HG03432 (cell line): ENCODE results near the gene TPT1.
A peak's percentile ranks its signal among the peaks of the same experiment; 100 is the strongest.
"Not testable (repeated sequence)": the region's sequence is repeated elsewhere in the genome, so short reads cannot be mapped to it uniquely, and the experiment has no call there.

Source experiments
- ATAC-seq: cut with Tn5 transposase; IDR thresholded peaks from one replicate; pipeline ENCODE4 v1.9.1; 2021; ENCODE audit warnings: mild to moderate bottlenecking, moderate library complexity; ENCODE audit not compliant: unreplicated experiment

The TPT1 gene

DNA sequence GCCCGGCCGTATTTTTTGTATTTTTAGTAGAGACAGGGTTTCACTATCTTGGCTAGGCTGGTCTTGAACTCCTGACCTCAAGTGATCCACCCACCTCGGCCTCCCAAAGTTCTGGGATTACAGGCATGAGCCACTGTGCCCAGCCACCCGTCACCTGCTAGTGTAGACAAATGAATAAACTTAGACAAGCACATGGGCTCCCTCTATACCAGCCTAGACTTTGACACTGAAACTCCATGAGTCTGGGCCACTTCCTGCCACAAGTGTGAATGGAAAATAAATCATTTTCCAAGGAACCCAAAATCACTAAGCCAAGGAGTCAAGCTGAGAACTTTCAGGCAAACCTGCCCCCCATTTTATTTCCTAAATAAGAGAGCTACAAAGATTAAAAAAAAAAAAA, 27.0 kb upstream of the TPT1 start:
- ATAC-seq: no peak

DNA sequence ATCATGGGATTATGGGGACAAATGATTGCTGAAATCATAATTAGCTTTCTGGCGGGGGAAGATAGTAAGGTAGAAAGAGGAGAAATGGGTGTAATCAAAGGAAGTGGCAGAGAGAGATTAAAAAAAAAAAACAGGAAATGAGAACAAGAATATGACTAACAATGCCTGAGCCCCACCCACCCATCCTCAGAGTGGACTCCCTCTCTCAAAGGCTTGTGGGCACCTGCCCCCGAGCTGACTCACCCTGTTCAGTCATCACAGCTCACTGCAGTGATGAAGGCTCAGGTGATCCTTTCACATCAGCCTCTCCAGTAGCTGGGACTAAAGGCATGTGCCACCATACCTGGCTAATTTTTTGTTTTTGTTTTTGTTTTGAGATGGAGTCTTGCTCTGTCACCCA, 26.4 kb upstream of the TPT1 start:
- ATAC-seq: peak; percentile 97

DNA sequence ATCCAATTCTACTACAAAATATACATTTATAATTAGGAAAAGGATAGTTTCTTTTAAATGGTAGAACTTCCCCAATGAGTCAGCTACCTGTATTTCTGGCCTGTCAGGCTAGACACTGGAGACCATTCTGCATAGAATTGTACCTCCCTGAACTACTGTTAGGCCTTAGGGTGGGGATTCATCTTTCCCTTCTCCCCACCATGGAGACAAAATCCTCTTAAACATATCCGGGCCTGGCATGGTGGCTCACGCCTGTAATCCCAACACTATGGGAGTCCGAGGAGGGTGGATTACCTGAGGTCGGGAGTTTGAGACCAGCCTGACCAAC, 24.5 kb upstream of the TPT1 start:
- no peak for ATAC-seq

DNA sequence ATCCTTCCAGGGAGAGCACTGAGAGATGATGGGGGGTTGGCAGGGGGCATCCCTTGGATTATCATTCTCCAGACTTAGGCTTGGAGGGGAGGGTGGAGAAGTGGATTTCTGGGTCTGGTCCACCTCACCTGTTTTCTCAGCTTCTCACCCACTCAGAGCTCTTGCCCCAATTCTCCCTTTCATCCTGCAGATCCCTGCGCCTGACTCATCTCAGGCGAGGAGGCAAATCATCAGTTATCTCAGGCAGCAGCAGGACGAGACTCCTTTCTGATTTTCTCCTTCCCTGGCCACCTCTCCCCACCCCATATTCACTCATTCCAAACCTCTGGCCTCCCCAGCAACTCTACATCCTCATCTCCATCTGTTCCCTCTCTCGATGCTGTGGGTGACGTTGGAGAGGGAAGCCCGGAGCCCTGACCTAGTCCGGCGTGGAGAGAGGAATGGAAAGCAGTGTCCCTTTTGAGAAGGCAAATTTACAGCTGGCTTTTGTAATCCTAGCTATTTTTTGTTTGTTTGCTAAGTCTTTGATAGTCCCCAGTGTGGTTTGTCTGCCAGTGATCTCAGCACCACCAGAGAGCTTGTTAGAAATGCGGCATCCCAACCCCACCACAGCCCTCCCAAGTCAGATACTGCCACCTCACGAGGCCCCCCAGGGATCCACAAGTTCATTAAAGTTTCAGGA, 24.0 kb upstream of the TPT1 start:
- ATAC-seq: no peak

DNA sequence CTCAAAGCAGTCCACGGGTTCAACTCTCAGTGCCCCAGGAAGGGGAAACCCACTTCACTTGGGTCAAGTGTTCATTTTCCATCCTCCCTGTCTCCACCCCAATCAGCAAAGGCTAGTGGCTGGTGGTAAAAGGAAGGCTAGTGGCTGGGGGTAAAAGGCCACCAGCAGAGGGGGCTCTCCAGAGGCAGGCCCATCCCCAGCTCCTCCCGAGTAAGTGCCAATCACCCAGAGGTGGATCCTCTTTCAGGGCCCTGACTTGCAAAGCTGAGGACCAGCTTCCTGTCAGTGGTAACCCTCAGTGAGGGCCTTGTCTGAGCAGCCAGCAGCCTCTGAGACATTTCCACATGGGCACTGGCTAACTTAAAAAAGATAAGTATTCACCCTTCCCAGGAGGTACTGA, 22.0 kb upstream of the TPT1 start:
- no peak for ATAC-seq

DNA sequence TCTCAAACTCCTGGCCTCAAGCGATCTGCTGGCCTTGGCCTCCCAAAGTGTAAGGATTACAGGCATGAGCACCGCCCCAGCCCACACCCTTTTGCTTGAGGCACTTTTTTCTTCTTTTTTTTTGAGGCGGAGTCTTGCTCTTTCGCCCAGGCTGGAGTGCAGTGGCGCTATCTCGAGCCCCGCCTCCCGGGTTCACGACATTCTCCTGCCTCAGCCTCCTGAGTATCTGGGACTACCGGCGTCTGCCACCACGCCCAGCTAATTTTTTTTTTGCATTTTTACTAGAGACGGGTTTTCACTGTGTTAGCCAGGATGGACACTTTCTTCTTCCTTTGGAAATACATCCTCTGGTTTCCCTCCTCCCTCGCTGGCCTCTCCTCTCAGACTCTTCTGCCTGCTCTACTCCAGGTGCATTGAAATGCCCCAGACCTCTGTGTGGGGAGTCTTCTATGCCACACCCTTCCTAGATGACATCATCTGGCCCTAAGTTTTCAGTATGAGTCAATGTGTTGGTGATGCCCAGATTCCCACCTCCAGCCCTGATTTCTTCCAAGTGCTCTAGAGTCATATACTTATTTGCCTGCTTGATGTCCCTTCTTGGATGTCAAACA, 20.7 kb upstream of the TPT1 start:
- ATAC-seq: no peak

DNA sequence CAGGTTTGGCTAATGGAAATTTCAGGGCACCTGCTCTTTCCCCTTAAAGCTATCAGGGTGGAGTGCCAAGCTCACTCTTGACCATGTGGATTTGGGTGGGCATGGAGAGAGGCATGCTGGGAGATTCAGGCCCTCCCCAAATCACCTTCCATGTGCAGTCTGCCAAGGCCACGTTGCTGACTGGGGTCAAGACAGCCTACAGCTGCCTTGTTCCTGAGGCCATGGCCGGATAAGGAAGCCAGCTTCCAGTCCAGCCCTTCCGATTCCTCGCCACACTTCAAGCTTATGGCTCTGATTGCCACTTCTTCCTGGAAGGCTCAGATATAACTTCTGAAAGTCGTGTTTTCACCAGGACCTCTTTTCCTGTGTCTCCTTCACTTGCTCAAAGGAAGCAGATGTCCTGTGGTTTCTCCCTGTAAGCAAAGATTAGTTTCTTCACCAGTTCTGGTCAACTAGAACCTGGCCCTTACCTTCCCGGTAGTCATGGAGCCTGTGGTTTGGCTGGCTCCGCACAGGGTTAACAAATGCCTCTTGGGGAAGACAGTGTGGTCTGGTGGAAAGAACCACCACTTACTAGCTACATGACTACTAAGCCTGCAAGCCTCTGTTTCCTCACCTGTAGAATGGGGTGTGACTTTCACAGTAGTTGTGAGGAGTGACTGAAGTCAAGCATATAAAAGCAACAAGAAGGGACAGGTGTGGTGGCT, 16.1 kb upstream of the TPT1 start:
- ATAC-seq: no peak

DNA sequence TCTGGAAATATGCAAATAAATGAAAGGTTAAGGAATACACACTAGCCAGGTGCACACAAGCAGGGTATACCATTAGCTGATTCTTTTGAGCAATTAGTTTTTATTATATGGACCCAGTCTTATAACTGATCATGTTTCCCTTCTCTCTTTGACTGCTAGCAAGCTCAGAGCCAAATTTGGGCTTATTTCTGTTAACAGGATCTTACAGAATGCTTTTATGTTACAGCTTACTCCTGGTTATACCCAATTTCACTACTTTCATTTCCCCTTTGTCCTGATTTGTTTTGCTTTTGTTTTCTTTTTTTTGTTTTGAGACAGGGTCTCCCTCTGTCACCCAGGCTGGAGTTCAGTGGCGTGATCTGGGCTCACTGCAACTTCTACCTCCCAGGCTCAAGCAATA, 12.9 kb upstream of the TPT1 start:
- ATAC-seq: no peak

DNA sequence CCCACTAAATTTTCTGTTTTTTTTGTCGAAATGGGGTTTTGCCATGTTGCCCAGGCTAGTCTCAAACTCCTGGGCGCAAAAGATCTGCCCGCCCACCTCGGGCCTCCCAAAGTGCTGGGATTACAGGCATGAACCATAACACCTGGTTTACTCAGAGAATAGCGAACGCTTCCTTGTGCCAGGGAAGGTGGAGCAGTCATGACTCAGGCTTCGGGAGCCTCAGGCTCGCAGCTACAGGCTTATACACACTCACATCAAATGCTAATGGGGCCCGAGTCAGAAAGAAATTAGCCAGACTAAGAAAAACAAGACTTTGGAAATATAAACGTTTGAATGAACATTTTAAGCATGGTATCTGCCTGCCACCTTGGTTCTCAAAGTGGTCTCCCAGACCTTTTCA, 11.0 kb upstream of the TPT1 start:
- no peak for ATAC-seq

DNA sequence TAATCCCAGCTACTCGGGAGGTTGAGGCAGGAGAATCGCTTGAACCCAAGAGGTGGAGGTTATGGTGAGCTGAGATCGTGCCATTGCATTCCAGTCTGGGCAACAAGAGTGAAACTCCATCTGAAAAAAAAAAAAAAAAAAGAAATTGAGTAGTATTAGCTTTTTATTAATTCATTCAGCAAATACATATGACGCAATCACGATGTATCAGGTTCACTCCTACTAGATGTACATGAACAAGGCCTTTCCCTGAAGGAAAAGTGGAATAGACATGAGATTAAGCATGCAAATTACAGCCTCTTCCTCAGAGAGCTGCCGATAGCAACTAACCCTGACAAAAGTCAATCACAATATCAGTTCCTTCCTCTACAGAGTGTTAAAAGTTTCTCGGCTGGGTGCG, 9.2 kb upstream of the TPT1 start:
- ATAC-seq: no peak

DNA sequence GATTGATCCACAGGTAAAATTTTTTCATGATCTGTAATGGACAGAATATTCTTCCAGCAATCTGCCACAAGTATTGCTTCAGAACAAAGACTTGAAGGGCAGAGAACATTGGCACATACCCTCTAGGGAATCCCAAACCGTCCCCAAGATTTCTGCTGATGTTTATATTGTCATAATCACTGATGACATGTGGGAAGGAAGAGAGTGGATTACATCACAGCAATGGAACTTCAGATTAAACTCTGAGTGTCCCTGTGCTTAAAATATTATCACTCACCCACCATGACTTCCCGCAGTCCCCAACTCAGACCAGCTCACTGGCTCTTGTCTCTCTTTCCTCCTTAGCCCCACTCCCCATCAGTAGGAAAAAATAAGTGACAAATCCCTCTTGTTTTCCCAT, 8.5 kb upstream of the TPT1 start:
- no peak for ATAC-seq

DNA sequence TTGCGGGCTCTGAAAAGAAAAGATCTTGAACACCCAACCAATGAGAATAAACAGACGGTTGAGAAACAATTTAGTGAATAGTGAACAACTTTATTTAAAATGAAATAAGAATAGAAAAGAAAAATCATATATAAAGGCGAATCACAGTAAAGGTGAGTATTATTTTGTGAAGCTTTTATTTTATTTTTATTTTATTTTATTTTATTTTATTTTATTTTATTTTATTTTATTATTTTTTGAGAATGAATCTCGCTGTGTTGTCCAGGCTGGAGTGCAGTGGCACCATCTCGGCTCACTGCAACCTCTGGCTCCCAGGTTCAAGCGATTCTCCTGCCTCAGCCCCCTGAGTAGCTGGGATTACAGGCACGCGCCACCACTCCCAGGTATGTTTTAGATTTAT, 3.1 kb upstream of the TPT1 start:
- not testable (repeated sequence) for ATAC-seq

DNA sequence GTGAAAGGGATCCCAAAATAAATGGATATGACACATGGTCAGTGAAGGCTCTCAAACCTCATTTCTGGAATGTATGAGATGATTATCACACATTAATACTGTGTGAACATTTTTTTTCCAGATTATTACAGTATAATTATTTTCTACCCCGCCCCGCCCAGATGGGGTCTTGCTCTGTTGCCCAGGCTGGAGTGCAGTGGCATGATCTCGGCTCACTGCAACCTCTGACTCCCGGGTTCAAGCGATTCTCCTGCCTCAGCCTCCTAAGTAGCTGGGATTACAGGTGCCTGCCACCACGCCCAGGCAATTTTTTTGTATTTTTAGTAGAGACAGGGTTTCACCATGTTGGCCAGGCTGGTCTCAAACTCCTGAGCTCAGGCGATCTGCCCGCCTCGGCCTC, 2.1 kb upstream of the TPT1 start:
- ATAC-seq: not testable (repeated sequence)

DNA sequence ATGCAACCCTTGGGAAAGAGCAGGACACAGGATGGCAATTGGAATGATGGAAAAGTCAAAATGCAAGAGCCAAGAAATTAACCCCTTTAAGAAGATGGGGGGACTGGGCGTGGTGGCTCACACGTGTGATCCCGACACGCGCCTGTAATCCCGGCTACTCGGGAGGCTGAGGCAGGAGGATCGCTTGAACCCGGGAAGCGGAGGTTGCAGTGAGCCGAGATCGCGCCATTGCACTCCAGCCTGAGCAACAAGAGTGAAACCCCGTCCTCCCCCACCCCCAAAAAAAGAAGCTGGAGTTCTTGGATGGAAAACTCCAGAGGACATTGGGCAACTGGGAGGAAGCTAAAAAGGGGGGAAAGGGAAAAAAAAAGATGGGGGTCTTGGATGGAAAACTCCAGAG, 1.7 kb upstream of the TPT1 start:
- not testable (repeated sequence) for ATAC-seq

DNA sequence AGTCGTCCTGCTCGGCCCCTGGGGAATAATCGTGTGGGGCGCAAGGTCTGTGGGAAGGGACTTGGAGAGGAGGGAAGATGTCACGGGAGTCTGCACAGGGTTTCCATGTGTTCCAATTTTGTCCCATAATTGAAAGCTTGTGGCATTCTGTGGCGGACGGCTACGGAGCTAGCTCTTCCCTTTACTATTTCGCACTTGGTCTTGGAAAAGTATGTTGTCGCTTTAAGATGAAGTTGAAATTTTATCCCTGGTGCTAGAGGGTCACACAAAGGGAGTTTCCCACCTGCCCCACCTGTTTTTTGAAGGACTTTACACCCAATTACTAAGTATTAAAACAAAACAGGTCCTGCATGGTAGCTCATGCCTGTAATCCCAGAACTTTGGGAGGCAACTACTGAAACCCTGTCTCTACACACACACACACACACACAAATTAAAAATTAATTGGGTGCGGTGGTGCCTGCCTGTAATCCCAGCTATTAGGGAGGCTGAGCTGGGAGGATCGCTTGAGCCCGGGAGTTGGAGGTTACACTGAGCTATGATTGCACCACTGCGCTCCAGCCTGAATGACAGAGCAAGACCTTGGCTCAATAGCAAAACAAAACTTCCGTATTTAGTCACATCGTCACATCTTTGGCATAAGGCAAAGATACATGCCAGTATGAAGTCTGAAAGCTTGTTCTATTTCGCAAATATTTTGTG, 967 bp upstream of the TPT1 start:
- no peak for ATAC-seq

DNA sequence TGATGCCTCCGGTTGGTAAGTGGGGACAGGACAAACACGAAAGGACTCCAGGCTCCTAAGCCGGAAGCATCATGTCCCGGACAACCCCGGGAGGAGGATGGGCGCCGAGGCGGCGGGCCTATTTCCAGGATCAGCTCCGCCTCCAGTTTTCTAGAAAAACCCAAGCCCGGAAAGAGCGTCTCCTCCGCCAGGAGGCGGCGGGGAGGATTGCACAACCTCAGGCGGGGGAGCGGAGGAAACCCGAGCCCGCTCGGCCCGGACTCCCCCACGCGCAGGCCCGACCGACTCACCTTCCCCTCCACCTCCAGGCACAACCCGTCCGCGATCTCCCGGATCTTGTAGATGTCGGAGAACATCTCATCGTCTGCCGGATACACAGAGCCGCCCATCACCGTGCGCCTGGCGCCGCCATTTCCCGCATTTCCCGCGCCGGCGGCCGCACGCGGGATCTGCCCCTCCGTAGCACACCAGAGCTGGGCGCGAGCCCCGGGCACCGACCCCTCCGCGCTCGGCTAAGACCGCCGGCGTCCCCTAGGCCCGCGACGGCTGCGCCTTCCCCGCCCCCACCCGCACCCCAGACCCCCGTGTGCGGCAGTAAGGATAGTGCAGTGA, 455 bp downstream of the TPT1 start:
- peak; percentile 36 for ATAC-seq

DNA sequence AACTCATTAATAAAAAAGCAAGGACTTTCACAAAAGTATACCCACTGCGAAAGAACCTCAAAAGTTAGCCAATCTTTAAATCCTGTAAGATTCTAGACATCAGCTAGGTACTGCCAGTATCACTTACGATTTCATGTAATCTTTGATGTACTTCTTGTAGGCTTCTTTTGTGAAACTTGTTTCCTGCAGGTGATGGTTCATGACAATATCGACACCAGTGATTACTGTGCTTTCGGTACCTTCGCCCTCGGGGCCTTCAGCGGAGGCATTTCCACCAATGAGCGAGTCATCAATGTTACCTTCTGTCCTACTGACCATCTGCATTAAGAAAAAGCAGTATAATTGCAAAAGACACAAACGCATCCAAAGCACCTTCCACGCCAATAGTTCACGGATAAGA, 1.1 kb downstream of the TPT1 start:
- ATAC-seq: no peak

DNA sequence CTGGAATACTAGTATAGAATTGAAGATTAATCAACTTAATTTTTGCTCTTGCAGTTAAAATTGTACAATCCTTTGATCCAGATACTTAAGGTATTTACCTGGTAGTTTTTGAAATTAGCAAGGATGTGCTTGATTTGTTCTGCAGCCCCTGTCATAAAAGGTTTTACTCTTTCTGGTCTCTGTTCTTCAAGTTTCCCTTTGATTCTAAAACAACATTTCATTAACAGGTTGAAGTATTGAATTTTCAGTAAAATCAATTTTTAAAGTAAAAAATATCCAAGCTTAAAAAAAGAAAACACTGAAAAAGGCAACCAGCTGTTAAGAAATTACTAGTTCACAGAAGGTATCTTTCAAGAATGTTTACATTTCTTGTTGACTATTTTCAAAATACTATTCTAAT, 1.6 kb downstream of the TPT1 start:
- no peak for ATAC-seq

DNA sequence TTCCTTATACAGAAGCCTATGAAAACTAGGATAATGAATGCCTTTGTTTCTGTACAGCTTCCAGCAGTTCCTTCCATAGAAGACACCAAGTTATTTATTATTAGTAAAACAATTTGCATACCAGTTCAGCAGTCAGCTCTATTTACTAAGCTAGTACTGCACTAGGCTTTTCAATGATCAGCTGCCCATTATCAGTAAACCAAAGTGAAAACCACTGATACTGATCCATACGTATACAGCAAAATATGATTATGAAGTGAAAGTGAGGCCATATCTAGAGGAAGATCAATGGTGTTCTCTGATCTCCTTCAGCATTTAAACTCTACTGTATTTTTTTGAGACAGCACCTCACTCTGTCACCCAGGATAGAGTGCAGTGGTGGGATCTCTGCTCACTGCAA, 3.2 kb downstream of the TPT1 start:
- no peak for ATAC-seq

DNA sequence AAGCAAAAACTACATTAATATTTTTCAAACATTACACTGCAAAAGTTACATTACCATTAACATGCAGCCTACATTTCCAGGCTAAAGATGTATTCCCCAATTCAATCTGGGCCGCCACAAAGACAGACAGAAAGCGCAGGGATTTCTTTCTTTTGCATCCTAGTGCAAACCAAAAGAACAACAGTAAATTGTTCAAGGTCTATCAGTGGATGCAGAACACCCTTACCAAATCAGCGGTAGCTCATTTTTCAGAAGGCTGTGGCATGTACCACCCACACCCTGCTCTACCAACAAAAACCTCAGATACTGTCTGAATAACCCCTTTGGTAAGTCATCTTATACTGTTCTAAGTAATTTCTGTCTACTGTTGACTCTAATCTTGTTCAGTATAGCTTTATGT, 3.6 kb downstream of the TPT1 start:
- no peak for ATAC-seq

DNA sequence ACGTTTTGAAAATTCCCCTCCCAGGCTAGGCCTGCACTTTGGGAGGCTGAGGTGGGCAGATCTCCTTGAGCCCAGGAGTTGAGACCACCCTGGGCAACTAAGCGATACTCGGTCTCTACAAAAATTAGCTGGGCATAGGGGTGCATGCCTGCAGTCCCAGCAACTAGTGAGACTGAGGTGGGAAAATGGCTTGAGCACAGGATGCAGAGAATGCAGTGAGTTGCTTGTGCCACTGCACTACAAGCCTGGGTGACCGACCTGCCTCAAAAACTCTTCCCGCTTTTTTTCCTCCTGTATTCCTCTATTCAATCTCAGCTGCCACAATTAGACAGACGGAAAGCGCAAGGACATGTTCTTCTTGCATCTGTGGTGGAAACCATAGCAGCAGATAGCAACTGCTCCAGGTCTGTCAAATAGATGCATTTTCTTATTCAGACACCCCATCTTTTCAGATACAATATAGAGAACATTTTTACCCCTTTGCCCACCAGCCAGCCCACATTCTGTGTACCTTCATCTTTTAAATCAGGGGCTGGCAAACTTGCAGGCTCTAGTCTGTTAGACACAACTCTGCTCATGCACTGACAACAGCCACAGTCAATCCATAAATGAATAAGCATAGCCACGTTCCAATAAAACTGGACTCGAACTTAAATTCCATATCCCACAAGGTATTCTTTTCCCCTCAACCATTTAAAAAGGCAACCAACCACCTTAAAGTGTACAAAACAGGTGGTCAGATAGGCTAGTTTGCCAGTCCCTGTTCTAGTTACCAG, 4.8 kb downstream of the TPT1 start:
- ATAC-seq: no peak
